Medulla oblongata (tissue), 1 donor: Measurements from ENCODE around the gene GUCD1.
"Not testable (repeated sequence)": the region's sequence is repeated elsewhere in the genome, so short reads cannot be mapped to it uniquely, and the experiment has no call there.

Source experiments
- DNase-seq: peaks from one replicate; pipeline ENCODE4 v3.0.0-alpha.2; 2015; ENCODE audit errors: extremely low spot score

GUCD1 gene

DNA sequence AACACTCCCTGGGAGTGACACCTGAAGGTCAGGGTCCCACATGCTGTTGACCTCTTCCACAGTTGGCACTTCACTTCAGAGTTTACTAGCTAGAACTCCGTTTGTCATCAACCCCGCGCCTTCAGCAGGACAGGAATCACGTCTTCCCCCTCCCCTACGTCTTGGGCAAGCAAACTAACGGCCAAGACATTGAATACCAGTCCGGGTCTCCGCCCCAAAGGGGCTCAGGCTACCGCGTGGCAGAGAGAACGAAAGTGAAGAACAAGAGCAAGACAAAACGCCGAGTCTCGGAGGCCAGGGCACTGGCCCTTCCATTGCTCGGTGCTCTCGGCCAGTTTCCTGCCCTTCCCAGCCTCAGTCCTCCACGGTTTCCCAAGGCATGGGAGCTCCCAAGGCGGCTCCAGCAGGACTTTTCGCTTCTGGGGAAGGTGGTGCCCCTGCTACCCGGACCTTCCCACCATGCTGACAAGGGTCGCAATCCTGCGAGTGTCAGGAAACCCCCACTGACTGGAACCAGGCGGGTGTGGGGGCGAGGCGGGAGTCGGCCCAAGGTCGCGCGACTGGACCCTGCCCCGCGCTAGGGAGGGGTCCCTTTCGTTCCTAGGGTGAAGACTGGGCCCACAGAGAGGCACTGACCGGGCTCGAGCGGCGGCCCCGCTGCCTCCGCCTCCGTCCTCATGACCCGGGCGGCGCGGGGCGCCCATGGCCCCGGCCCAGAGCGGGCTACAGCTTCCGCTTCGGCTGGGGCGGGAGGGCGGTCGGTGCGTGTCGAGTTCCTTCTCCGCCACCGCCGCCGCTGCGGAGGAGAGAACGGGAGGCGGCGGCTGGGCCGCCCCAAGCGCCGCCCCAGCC lies at the start of gene GUCD1:
GUCD1 (minus strand) TSS at position 826 of the 852 bp plus-strand sequence; CDS start at position 679, 147 bp downstream.
- DNase-seq = peak; percentile 24

DNA sequence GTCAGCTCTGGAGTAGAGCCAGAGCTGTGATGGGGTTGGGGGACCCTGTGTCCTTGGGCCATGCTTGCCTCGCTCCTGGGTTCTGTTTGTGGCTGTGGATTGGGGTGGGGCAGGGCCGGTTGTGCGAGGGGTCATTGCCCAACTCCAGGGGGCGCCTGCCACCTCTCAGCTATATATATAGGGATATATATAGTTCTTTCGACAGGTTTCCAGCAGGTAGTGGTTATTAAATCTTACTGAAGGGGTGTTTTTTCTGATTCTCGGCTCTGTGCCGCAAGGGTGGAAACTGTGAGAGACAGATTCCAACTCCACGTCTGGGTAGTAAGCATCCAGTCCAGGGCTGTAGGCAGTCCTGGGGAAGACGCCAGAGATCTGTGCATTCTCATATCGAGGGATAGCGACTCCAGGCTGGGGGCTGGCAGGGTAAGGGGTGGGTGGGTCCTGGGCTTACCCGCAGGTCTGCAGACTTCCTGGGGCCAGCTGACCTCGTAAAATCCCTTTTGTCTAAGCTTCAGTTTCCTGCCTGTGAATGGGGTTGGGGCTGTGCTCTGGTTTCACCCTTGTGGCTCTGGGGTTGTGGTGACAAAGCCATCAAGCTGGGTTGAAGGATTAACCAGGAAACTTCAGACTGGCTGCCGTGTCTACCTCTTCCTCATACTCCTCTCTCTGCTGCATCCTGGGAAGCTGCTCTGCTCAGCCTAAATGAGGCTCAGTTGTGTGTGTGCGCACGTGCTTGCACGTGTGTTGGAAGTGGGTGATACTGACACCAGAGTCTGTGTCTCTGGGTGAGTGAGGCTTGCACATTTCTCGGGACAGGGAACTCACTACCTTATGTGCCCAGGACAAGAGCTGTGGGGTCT lies 49.1 kb upstream of the GUCD1 start:
- not testable (repeated sequence) for DNase-seq

DNA sequence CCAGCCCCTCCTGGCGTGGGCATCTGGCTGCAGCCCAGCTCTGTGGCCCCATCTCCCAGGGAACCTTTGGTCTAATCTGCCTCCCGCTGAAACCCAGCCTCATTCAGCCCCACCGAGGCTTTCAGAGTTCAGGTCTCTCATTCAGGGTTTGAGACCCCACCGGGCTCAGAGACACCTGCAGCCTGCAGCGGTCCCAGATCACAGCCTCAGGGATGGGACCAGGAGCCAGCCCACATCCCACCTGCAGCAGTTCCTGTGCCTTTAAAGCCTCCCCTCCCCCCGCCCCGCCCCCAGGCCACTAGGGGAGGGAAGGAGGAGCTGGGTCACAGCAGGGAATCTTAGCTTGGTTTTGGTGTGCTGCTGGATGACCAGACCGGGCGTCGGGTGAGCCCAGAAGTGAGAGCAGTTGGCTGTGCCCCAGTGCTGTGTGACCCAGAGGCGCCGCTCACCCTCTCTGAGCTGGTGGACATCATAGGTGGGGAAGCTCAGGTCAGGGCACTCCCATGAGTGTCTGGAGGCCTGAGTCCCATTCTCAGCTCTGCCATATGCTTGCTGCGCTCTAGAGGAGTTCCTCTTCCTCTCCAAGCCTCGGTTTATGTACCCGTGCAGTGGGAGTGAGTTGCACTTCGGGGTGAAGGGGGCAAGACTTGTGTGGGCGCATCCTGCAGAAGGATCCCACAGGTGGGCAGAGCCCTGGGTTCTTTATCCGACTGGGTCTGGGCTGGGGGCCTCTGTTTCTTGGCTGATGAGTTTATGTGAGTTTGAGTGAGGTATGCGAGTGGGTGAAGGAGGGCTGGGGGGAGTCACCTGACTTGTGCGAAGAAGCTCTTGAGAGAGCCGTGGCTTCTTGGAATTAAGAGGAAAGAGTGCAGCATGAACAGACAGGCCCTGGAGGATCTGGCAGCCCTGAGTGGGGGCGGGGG lies 48.2 kb upstream of the GUCD1 start, which contains the start of gene GGT1:
GGT1 (plus strand) TSS at position 347 of the 923 bp plus-strand sequence. CDS start 7,889 bp downstream, outside the sequence.
- not testable (repeated sequence) for DNase-seq

DNA sequence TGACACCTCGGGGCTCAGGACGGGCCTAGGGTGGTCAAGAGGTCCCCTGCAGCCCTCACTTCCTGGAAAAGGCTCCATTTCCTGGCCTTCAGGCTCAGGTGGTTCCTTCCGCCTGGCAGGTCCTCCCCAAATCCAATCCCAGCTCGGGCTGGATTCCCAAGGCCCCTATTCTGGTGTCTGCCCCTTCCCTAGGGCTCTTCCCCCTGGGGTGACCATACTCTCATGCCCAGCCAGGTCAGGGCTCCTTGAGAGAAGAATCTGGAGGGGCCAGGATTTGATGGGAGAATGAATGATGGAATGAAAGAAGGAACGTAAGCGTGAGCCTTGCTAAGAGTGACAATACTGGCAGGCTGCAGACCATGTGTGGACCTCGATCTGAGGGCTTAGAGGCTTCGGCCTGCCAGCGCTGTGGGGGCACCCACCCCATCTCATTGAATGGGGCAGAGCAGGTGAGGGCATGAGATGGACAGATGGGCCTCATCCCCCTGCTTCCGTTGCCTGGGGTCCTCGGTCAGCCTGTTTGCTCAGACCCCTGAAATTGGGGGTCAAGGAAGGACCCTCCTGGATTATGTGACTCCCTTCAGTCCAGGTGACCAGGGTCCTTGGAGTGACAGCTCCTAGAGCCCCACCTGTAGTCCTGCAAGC lies 47.3 kb upstream of the GUCD1 start:
- not testable (repeated sequence) for DNase-seq

DNA sequence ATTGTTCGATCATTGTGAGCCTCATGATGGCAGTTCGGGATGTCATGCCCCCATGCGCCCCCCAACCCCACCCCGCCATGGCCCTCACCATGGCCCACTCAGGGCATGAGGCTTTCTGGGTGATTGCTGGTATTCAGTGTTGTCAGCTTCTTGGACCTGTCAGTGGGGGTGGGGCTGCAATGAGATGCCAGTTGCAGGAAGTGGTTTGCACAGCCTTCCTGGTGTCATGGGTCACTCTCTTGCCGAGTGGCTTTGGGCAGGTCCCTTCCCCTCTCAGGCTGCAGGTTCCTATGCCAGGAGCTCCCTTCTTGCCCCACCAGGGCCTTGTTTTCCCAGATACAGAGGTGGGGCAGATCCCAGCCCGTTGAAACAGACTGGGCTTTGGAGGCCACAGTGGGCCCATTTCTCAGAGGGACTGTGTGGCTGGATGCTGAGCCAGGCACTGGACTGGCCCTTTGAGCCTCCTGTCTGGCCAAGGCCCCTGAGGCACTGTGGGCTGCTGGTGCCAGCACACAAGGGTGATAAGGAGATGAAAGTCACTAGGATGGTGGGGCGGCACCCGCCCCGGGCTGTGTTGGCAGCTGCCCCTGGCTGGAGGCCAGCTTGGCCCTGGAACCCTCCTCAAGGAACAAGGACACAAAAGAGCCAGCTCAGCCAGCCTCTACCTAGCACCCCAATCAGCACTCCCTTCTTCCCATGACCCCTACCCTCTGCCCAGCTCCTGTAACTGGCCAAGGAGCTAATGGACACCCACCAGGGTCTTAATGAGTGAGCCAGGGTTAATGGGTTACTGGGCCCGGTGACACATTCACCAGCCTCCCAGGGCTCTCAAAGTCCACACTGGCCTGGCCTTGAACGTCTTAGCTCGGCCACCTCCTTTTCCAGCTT lies 46.5 kb upstream of the GUCD1 start:
- DNase-seq = no peak

DNA sequence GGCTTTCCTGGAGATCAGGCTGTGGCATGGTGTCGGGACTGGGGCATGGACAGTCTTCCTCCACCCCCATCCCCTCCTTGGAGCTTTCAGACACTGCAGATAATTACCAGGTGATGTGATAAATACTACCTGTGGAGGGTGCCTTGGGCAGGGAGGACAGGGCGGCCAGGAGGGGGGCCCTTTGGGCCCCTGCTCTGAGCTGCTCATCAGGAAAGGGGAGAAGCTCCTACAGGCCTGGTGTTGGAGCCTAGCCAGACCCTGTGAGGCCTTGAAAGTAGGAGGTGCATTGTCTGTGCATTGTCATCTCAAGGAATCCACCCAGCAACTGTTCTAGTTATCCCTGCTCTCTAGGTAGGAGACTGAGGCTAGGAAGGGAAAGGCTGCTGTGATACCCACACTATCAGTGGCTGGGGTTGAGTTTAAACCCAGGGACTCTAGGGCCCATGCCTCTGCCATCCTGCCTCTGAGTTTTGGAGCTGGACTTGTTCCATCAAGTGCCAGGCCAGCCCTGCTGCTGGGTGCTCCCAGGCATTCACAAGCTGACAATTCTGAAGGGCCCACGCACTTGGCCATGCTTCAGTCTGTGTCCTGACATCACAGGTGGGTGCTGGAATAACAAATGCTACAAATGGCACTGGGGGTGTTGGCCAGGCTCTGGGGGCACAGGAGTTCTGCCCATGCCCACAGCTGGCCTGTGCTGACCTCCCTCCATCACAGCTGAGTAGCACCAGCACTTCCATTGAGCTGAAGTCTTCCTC lies 45.2 kb upstream of the GUCD1 start:
- not testable (repeated sequence) for DNase-seq

DNA sequence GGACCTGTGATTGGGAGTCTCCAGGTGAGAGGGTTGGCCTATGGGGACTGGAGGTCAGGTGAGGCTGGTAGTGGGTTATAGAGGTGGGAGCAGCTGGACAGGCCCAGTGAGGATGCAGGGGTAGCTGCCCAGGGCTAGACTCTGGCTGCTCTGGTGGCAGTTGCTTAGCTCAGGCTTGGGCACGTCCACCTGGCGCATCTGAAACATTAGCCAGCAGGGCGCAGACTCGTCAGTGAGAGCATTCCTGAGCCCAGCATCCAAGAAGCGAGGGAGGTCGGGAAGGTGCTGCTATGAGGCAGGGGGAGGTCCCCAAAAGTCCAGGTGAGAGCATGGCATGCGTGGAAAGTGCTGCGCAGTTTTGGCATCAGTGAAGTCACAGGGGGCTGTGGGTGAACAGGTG lies 44.6 kb upstream of the GUCD1 start:
- DNase-seq = no peak

DNA sequence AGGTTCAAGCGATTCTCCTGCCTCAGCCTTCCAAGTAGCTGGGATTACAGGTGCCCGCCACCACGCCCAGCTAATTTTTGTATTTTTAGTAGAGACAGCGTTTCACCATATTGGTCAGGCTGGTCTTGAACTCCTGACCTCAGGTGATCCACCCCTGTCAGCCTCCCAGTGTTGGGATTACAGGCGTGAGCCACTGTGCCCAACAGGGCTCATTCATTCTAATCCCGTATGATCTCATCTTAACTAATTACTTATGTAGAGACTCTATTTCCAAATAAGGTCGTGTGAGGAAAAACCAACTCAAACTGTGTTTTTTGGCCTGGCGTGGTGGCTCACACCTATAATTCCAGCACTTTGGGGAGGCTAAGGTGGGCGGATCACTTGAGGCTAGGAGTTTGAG lies 42.1 kb upstream of the GUCD1 start:
- DNase-seq = not testable (repeated sequence)

DNA sequence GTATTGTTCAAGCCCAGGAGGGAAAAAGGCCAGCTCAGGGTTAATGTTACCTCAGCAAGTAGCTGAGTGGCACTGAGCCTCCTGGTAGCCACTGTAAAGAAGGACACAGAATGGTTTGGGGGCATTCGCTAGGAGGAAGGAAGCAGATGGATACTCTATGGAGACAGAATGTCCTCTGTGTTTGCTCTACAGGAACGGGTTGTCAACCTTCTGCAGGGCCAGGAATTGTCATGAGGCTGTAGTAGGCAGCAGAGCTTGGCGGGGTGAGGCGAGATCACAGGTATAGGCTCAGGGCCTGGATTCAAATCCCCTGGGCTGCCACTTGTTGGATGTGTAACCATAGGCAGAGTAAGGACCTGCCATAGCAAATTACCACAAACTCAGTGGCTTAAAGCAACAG lies 40.9 kb upstream of the GUCD1 start:
- DNase-seq = no peak

DNA sequence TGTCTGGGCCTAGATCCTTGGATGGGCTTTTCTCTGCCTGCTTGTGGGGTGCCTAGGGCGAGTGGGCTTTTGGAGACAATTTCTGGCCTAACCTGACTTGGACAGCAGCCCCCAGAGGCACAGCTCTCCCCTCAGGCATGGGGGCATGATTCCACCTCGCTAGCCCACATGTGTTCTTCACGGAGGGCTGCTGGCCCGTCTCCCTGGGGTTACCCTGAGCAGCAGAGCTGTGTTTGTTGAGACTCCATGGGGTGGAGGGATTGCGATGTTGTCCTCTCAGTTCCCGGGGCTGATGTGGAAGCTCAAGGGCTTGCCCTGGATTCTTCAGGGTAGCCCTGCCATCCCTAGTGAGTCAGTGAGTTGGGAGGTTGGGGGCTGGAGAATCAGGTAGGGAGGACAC lies 40.3 kb upstream of the GUCD1 start:
- no peak for DNase-seq

DNA sequence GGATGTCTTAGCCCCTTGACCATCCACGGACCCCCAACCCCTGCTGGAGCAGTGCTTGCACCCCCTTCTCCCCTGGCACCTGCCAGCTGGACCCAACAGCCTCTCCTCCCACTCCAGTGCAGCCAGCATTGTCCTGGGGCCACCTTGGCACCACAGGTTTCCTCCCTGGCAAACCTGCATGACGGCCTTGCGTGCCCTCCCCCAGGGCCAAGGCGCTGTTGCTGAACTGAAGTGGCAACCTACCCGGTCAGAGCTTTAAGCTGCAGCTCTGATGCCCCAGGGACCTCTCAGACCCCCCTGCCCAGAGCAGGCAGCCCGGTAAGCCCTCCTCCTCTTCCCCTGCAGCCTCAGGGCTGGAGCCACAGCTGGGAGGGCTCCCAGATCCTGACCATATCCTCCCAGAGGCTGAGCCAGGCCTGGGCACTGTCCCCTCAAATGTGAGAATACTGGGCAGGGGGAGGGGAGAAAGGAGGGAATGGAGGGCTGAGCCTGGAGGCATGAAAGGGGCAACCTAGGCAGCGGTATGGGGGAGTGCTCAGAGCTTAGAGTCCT lies 39.7 kb upstream of the GUCD1 start:
- peak; percentile 41 for DNase-seq

DNA sequence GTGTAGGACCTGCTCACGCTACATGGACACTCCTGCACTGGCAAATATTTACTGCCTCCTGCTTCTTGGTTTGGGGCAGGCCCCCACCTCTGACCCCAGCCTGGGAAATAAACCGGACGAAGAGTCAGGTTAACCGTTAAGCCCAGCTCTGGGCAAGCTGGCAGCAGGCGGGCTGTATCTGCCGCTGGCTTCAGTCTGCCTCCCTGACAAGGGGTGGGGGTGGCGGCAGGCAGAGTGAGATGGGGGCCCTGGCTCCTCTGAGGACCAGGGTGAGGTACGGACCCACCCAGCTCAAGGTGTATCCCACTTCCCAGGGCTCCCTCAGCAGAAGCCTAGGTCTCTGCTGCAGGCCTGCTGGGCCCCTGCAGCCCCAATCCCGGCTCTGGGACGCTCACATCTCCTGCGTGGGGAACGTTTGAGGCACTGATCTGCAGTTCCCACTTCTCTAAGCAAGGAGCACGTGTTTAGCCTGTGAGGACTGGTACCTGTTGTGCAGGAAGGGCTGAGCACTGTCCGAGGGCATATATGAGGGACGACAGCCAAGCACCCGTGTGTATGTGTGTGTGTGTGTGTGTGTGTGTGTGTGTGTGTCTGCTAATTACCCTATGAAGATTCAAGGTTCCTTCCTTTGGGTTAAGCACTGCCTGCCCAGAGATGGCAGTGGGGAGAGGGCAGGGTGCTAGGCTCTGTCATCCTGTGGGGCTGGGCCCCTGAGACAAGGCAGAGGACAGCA lies 39.1 kb upstream of the GUCD1 start:
- DNase-seq = no peak

DNA sequence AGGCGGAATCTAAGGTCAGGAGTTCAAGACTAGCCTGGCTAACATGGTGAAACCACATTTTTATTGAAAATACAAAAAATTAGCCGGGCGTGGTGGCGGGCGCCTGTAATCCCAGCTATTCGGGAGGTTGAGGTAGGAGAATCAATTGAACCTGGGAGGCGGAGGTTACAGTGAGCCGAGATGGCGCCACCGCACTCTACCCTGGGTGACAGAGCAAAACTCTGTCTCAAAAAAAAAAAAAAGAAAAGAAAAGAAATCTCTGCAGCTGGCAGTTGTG lies 38.6 kb upstream of the GUCD1 start:
- not testable (repeated sequence) for DNase-seq

DNA sequence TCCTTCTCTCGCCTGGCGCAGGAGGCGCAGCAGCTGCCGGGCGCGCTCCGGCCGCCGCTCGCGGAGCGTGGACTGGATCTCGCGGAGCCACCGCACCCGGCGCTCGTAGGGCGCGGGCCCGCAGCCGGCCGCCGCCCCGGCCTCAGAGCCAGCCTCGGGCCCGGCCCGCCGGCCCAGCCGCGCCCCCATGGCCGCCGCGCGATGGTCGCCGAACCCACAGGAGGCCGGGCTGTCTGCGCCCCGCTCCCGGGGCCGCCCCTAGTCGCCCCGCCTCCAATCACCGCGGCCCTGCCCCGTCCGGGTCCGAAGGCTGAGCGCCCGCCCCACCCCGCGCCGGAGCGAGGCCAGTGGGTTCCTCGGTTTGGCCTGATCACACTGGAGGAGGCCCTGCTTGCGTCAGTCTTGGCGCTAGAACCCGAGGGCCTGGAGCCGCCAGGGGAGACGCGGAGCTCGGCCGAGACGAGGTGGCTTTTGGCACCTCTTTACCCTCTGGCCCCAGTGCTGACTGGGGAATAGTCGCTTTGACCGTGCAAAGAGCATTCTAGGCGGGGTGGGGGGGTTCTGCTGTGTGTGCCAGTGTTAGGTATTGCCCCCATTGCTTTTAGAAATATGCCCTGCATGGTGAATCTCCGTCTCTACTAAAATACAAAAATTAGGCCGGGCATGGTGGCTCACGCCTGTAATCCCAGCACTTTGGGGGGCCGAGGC lies 38.1 kb upstream of the GUCD1 start, which contains the start of gene LRRC75B:
LRRC75B (minus strand) TSS at position 223 of the 708 bp plus-strand sequence; CDS start at position 189, 34 bp downstream.
- peak; percentile 84 for DNase-seq

DNA sequence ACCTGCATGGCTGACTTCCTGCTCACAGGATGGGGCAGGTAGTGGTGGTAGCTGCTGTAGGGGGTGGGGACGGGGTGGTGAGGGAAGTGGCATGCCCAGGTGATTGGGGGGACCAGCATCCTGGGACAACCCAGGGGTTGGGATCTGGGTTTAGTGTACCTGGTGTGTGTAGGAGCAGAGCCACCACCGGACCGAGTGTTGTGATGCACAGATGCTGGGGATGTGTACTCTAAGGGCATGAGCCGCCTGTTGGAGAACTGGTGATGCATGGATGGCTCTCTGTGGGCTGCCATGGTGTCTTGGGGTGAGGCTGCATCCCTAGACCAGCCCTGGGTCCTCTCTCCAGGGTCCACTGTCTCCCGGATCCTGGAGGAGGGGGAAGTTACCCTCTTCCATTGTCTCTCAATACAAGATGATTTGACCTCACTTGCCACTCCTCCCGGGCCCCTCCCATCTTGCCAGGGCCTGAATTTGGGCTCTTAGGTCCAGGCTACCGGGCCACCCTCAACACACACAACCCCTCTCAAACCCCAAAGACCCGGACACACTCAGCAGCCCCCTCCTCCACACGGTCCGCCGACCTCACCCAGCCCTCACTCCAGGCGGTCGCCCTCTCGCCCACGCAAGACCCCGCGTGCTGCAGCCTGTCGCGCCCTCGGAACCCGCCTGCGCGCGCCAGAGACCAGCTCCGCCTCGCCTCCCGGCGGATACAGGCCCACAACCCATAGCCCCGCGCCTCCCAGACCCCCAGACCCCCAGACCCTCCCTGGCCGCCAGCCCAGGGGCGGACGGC lies 37.3 kb upstream of the GUCD1 start:
- no peak for DNase-seq

DNA sequence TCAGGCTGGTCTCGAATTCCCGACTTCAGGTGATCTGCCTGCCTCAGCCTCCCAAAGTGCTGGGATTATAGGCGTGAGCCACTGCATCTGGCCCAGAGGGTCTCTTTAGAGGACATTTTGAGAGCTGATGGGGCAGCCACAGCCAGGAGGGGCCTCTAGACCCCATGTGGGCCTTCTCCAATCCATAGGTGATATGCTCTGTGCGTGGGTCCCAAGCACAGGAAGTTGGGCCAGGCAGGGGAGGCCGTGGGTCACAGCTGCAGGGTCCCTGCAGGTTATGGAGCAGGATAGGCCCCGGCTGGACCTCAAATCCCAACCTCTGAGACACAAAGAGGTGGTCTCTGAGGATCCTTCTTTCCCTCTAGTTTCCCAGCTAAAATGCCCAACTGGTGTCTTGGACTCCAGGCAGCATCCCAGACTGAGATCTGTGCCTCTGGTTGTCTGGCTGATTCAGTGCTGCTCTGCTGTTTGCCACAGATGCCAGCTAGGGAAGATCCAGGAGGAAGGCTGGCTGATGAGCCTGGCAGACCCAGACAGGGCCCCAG lies 36.4 kb upstream of the GUCD1 start:
- DNase-seq = no peak
